IgD-negative memory B cell (primary cell): ENCODE measurements around the gene IL1F10. TPM values are rescaled to one million over a fixed set of nuclear protein-coding genes. Genes with fewer than 3 reads are reported as not detected.

Source experiments
- H3K27ac Mint-ChIP-seq, 3 donors: one replicate each; pipeline ENCODE4 v1.8.0; 2020 to 2022; ENCODE audit warnings: mild to moderate bottlenecking in 3 of 3, mixed read lengths in 3 of 3, moderate library complexity in 1 of 3
- H3K27me3 Mint-ChIP-seq: one replicate; pipeline ENCODE4 v1.8.0; 2021; ENCODE audit warnings: mixed read lengths
- H3K36me3 Mint-ChIP-seq: one replicate; pipeline ENCODE4 v1.8.0; 2020; ENCODE audit warnings: mild to moderate bottlenecking, mixed read lengths
- H3K4me1 Mint-ChIP-seq, 3 donors: one replicate each; pipeline ENCODE4 v1.8.0; 2020 to 2022; ENCODE audit warnings: mixed read lengths in 3 of 3, mild to moderate bottlenecking in 1 of 3
- H3K4me3 Mint-ChIP-seq, 4 donors: one replicate each; pipeline ENCODE4 v1.8.0; 2020 to 2022; ENCODE audit warnings: mild to moderate bottlenecking in 4 of 4, mixed read lengths in 4 of 4, moderate library complexity in 3 of 4
- H3K9me3 Mint-ChIP-seq, 3 donors: one replicate each; pipeline ENCODE4 v1.8.0; 2020 to 2021; ENCODE audit warnings: mixed read lengths in 3 of 3, mild to moderate bottlenecking in 1 of 3
- polyA plus RNA-seq: library from polyadenylated mRNA; unstranded; fragments of 300-500 nt; fragmentation: Illumina TruSeq; gene quantifications from one replicate; pipeline ENCODE4 v1.2.3, GENCODE V29; 2021

IL1F10 gene
- polyA plus RNA-seq, 1 donor from 2014 or later: not detected

DNA sequence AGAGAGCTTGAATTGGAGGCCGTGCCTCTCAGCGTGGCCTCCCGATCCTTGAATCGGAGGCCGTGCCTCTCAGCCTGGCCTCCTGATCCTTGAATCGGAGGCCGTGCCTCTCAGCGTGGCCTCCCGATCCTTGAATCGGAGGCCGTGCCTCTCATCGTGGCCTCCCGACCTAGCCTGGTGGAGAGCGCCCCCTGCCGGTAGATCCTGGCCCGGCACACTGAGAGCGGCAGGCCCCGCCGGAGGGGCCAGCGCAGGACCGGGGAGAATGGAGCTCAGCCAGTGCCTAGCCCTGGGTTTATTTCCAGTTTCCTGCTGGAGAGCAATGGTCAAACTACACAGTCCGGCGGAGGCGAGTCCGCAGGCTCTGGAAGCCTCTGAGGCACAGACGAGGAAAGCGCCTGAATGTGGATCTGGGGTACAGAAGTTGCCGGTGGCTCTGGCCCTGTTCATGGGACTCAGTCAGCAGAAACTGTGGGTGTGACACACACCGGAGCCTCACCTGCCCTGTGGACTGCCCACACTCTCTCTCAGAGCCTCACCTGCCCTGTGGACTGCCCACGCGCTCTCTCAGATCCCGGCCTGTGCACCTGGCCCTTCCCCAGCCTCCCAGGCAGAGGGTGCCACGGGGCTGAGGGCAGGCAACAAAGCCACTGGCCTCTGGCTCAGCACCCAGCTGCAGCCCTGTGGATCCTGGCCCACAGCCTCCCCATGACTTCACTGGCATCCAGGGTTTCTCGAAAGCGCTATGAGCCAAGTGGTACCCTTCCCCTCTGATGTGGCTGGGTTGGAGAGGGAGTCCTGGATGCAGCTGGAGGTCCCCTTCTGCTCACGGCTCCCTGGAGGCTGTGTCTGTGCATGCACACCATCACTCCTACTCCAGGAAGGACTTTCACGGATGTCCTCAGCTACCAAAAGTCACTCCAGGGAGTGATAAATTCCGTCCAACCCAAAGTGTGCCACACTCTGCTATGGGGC, 16.6 kb upstream of the IL1F10 start:
- H3K27me3 Mint-ChIP-seq: peaks cover 12% of the 10 kb centered on the region
- no peak overlapping the region for H3K27ac Mint-ChIP-seq
- peaks cover 14 to 25% (median 23%) of the 10 kb centered on the region in 3 donors for H3K9me3 Mint-ChIP-seq
- H3K36me3 Mint-ChIP-seq: peaks cover 2% of the 10 kb centered on the region
- H3K4me3 Mint-ChIP-seq: no peak overlapping the region
- H3K4me1 Mint-ChIP-seq: no peaks in the 10 kb centered on the region

GRCh38 chr2:113052396-113052917, 15.3 kb upstream of the IL1F10 start, which contains the start of gene IL36B:
TSS of gene IL36B (minus strand) at chr2:113052867.
- H3K9me3 Mint-ChIP-seq: peaks cover 14 to 28% (median 26%) of the 10 kb centered on the region in 3 donors
- H3K36me3 Mint-ChIP-seq: peaks cover 2% of the 10 kb centered on the region
- no peak within 1 kb of the TSS for H3K27ac Mint-ChIP-seq
- H3K4me3 Mint-ChIP-seq: no peak within 1 kb of the TSS
- no peaks in the 10 kb centered on the region for H3K4me1 Mint-ChIP-seq
- H3K27me3 Mint-ChIP-seq: peaks cover 9% of the 10 kb centered on the region

- Mint-ChIP-seq H3K4me3 (no peak overlapping the region), H3K4me1 (no peaks in the 10 kb centered on the region), H3K27me3 (peaks cover 7% of the 10 kb centered on the region), H3K9me3 (peaks cover 14 to 28% (median 26%) of the 10 kb centered on the region in 3 donors), H3K27ac (no peak overlapping the region), H3K36me3 (peaks cover 2% of the 10 kb centered on the region)
Observed at GRCh38 chr2:113053666-113054065, 14.1 kb upstream of the IL1F10 start.

DNA sequence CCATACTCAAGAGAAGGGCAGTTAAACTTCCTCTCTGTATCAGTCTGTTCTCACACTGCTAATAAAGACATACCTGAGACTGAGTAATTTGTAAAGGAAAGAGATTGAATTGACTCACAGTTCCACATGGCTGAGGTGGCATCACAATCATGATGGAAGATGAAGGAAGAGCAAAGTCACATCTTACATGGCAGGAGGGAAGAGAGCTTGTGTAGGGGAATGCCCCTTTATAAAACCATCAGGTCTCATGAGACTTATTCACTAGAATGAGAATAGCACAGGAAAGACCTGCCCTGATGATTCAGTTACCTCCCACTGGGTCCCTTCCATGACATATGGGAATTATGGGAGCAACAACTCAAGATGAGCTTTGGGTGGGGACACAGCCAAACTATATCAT, 13.7 kb upstream of the IL1F10 start:
- H3K27ac Mint-ChIP-seq: no peak overlapping the region
- H3K27me3 Mint-ChIP-seq: peaks cover 7% of the 10 kb centered on the region
- H3K36me3 Mint-ChIP-seq: peaks cover 2% of the 10 kb centered on the region
- peaks cover 14 to 28% (median 26%) of the 10 kb centered on the region in 3 donors for H3K9me3 Mint-ChIP-seq
- H3K4me1 Mint-ChIP-seq: no peaks in the 10 kb centered on the region
- H3K4me3 Mint-ChIP-seq: no peak overlapping the region

GRCh38 chr2:113056521-113056920, 11.2 kb upstream of the IL1F10 start:
- H3K9me3 Mint-ChIP-seq: peaks cover 14 to 28% (median 22%) of the 10 kb centered on the region in 3 donors

GRCh38 chr2:113057117-113057516, 10.7 kb upstream of the IL1F10 start:
- Mint-ChIP-seq H3K36me3 (no peaks in the 10 kb centered on the region), H3K4me1 (no peaks in the 10 kb centered on the region), H3K9me3 (peaks cover 14 to 28% (median 22%) of the 10 kb centered on the region in 3 donors), H3K4me3 (no peak overlapping the region), H3K27me3 (peaks cover 7% of the 10 kb centered on the region), H3K27ac (no peak overlapping the region)

More at GRCh38 chr2:113056521-113056920, 11.2 kb upstream of the IL1F10 start:
- H3K27ac Mint-ChIP-seq: no peak overlapping the region
- H3K36me3 Mint-ChIP-seq: no peaks in the 10 kb centered on the region
- H3K4me1 Mint-ChIP-seq: no peaks in the 10 kb centered on the region
- H3K27me3 Mint-ChIP-seq: peaks cover 7% of the 10 kb centered on the region
- no peak overlapping the region for H3K4me3 Mint-ChIP-seq

DNA sequence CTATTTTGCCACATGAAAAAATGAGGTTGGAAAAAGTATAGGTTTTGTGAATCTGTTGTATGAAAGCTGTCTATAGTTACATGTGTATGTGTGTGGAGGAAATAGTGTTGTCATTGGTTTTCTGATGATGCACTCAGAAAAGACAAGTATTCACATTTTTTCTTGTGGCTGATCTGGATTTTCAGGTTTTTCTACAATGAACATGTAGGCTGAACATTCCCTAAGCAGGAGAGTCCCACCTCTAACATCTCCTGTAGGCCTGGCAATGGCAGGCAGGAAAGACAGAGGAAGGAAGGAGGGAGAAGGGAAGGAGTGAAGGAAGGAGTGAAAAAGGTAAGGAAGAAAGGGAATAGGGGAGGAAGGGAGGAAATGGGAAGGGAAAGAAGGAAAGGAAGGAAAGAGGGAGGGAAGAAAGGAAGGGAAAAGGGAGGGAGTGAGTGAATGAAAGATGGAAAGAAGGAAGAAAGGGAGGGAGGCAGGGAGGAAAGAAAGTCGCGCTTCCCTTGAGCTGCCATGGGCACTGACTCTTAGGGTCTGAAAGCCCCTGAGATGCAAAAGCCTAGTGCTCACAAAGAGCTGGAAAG, 9.3 kb upstream of the IL1F10 start:
- Mint-ChIP-seq H3K4me3 (no peak overlapping the region), H3K27ac (no peak overlapping the region), H3K36me3 (no peaks in the 10 kb centered on the region), H3K27me3 (peaks cover 10% of the 10 kb centered on the region), H3K4me1 (no peaks in the 10 kb centered on the region), H3K9me3 (peaks cover 14 to 25% (median 20%) of the 10 kb centered on the region in 3 donors)

GRCh38 chr2:113058998-113059960, 8.5 kb upstream of the IL1F10 start, which contains the start of gene IL36RN:
TSS of gene IL36RN (plus strand) at chr2:113059198. CDS start at chr2:113059439, 241 bp downstream.
- no peaks in the 10 kb centered on the region for H3K4me1 Mint-ChIP-seq
- H3K9me3 Mint-ChIP-seq: peaks cover 9 to 18% (median 12%) of the 10 kb centered on the region in 3 donors
- H3K4me3 Mint-ChIP-seq: no peak within 1 kb of the TSS
- no peaks in the 10 kb centered on the region for H3K36me3 Mint-ChIP-seq
- H3K27ac Mint-ChIP-seq: no peak within 1 kb of the TSS
- H3K27me3 Mint-ChIP-seq: peaks cover 10% of the 10 kb centered on the region

DNA sequence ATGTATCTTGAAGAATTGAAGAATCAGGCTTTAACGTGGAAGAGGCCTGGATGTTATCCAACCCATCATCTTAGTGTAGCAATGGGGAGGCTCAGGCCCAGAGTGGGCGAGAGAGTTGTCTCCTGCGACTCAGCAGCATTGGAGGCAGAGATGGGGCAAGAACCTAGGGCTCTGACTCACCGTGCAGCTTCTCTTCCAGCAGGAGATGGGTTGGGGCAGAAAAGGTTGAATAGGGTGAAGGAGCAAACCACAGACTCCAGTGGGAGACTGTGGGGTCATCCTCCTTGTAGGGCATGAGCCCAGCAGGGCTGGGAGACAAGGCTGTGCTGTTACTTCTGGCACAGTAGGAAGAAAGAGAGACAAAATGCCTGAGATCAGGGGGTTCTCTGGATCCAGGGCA, 7.4 kb upstream of the IL1F10 start:
- no peak overlapping the region for H3K4me3 Mint-ChIP-seq
- no peaks in the 10 kb centered on the region for H3K4me1 Mint-ChIP-seq
- peaks cover 4 to 7% (median 5%) of the 10 kb centered on the region in 3 donors for H3K9me3 Mint-ChIP-seq
- no peak overlapping the region for H3K27ac Mint-ChIP-seq
- H3K27me3 Mint-ChIP-seq: peaks cover 8% of the 10 kb centered on the region
- no peaks in the 10 kb centered on the region for H3K36me3 Mint-ChIP-seq

GRCh38 chr2:113060796-113061195, 7.0 kb upstream of the IL1F10 start:
- Mint-ChIP-seq H3K27me3 (peaks cover 4% of the 10 kb centered on the region), H3K27ac (no peak overlapping the region), H3K9me3 (peaks cover under 1 to 5% (median 5%) of the 10 kb centered on the region in 3 donors), H3K4me3 (no peak overlapping the region), H3K36me3 (no peaks in the 10 kb centered on the region), H3K4me1 (no peaks in the 10 kb centered on the region)

GRCh38 chr2:113061241-113061640, 6.5 kb upstream of the IL1F10 start:
- no peak overlapping the region for H3K27ac Mint-ChIP-seq
- H3K9me3 Mint-ChIP-seq: peaks cover 0 to 3% (median 2%) of the 10 kb centered on the region in 3 donors
- no peak overlapping the region for H3K4me3 Mint-ChIP-seq
- no peaks in the 10 kb centered on the region for H3K4me1 Mint-ChIP-seq
- H3K27me3 Mint-ChIP-seq: peaks cover 4% of the 10 kb centered on the region
- no peaks in the 10 kb centered on the region for H3K36me3 Mint-ChIP-seq

DNA sequence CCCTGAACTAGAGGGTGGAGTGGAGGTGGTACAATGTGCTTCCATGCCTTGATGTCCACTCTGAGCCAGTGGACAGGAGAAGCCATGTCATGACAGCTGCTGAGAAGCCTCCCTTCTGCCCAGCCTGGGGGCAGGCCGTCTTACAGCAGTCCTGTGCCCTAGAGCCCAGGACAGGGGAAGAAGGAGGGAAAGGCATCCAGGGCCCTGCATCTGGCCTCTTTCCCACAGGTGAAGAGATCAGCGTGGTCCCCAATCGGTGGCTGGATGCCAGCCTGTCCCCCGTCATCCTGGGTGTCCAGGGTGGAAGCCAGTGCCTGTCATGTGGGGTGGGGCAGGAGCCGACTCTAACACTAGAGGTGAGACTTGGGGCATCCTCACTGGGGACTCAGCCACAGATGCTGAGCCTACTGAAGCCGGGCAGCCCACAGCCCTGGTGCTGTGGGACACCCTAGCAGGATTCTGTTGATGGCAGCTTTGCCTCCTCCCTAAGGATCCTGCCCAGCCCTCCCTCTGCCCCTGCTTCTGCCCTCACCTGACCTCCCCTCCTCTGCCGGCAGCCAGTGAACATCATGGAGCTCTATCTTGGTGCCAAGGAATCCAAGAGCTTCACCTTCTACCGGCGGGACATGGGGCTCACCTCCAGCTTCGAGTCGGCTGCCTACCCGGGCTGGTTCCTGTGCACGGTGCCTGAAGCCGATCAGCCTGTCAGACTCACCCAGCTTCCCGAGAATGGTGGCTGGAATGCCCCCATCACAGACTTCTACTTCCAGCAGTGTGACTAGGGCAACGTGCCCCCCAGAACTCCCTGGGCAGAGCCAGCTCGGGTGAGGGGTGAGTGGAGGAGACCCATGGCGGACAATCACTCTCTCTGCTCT, 5.6 kb upstream of the IL1F10 start:
- H3K27me3 Mint-ChIP-seq: peaks cover 8% of the 10 kb centered on the region
- H3K9me3 Mint-ChIP-seq: no peaks in the 10 kb centered on the region
- no peak overlapping the region for H3K27ac Mint-ChIP-seq
- no peak overlapping the region for H3K4me3 Mint-ChIP-seq
- H3K4me1 Mint-ChIP-seq: no peaks in the 10 kb centered on the region
- H3K36me3 Mint-ChIP-seq: no peaks in the 10 kb centered on the region

DNA sequence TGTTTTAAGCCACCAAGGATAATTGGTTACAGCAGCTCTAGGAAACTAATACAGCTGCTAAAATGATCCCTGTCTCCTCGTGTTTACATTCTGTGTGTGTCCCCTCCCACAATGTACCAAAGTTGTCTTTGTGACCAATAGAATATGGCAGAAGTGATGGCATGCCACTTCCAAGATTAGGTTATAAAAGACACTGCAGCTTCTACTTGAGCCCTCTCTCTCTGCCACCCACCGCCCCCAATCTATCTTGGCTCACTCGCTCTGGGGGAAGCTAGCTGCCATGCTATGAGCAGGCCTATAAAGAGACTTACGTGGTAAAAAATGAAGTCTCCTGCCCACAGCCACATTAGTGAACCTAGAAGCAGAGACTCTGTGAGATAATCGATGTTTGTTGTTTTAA, 3.5 kb upstream of the IL1F10 start:
- Mint-ChIP-seq H3K9me3 (no peaks in the 10 kb centered on the region), H3K4me3 (no peak overlapping the region), H3K36me3 (no peaks in the 10 kb centered on the region), H3K27me3 (peaks cover 10% of the 10 kb centered on the region), H3K4me1 (no peaks in the 10 kb centered on the region), H3K27ac (no peak overlapping the region)
